NCI-H187 treated with DMSO at 0.1 percent for 48 hours (cell line): Measurements from ENCODE around the gene QSER1.

Experiments
- DNase-seq: peaks from one replicate; lab custom pipeline; 2025; lab: John Stamatoyannopoulos, UW

QSER1 gene

DNA sequence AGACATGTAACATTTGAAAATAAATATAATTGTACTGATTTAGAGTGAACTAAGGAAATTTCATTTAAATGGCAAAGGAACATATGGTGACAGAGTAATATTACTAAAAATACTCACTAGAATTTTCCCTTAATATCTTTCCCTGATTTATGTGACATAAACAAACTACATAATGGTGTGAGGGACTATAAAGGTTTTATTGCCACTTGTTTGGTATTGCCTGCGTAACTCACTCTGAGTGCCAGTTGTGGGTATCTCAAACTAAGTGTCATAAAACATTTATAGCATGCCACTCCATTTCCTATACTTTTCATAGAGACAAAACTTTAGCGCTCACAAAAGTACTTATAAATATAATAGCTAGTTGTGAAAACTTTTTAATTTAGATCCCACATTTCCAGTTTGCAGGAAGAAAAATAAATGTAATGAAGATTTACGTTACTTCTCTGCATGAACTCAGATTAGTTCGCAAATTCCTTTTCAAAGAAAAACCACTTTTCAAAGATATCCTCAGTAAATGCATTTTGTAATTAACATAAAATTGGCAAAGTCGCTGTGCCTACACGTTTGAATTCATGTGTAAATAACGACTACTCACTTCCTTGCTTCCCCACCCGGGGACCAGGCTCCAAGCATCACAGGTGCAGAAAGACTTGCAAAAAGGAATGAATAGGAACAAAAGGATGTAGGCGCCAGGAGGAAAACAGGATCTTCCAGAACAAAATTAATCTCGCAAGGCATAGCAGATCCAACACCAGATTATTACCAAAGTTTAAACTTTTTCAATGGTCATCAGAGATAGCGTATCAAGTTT, 1.6 kb upstream of the QSER1 start:
- no peak for DNase-seq

DNA sequence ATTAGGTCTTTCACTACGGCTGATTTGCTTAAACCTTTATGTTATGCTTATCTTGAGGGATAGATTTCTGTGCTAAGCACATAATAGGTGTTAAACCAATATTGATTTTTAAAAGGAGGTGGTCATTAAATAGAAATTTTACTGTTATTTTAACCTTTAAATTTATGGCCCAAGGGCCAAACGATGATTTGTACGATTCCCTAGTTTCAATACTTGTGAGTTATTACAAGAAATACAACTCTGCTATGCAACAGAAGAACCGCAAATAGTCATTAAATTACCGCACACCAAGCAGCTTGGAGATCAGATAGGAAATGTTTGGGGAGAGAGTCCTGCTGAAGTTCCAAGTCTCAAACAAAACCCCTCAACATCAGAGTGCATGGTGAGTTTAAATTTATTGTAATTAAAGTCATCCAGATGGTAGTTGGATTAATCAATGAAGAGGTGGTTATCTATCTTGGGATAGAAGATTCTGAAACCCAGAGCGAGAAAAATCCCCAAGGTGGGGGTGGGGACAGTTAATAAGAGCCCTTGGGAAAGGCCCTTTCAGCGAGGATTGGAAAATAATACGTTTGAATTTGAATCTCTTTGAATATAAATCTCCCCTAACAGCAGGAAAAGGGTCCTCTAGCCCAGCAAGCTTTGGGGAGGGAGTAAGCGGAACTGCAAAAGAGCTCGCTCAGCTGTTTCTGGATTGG, 805 bp upstream of the QSER1 start:
- DNase-seq: no peak

DNA sequence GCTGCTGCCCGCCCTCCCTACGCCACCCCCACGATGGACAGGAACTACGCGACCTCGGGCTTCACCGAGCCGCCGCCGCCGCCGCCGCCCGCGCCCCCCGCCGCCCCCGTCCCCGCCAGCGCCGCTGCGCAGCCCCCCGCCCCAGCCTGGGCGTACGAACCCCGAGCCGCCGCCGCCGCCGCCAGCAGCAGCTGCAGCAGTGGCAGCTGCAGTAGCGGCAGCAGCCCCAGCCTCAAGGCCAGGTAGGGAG, 407 bp downstream of the QSER1 start:
- no peak for DNase-seq

DNA sequence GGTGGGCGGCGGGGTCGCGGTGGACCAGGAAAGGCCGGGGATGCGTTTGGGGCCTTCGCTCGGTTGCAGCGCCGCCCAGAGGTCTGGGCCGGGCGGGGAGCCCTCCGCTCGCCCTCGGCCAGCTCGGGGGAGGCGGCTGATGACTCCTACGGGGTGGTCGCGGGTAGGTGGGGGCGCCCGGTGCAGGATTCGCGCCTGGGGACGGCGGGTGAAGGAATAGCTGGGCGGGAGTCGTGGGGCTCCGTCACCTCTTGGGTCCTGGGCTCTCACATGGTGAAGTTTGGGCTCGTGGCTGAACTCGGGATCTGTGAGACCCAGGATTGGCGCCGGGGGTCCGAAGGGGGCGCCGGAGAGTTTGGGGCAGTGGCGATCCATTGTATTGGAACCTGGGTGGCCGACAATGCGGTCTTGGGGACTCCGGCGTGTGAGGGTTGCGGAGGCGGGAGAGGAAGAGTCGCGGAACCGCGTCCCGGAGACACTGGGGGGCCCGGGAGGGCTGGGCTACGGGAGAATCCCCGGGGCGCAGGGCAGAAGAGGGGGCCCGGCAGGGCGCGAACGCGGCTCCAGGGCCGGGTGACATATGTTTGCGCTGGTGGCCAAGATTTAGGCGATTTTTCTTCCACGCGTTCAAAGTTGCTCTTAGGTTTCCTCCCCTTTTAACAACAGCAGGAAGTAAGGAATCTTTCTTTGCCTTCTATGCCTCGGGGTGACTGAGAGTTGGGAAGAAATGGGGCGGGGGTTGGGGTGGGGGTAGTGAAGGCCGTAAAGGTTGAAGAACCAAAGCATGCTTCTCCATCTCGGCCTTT, 935 bp downstream of the QSER1 start:
- DNase-seq: no peak

DNA sequence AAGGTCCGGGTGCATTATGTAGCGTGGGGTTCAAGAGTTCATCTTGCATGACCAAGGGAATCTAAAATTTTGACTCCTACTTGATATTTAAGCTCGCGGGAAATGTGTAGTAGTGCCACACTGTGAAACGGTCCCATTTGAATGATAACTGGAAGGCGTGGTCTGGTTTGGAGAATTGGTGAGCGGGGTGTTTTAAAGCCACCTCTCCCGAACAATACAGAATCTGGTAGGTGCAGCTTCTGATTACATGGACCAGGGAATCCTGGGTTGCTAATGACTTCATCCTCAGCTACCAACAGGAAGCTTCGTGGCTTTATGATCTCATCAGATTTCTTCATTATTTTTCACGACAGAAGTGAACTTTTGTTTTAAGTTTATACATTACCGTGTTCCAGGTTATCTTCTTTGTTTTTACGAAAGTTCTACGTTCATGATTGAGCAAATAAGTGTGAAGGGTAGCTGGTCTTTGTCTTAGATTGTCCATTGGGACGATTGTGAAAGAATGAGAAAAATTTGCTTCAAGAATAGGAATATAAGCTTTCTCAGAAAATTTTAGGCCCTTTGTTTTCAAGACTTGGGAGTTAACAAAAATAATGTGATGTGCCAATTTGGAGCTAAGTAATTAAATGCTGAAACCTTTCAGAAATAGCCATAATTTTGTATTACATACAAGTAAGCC, 1.7 kb downstream of the QSER1 start:
- DNase-seq: no peak

DNA sequence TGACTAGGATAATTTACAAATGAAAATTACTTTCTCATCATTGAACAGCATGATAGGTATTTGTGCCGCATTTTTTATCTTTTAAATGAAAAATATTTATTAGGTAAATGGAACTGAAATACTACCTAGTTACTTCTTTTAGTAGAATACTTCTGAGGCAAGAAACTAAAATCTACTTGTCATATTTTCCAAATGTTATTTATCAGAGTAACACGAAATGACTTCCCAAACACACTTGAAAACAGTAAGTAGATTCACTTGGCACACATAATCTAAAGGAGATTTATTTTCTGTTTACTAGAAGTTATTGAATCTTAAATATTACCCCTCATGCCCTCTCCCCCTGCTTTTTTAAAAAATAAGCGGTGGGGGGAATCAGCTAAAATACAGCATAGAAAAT, 2.3 kb downstream of the QSER1 start:
- DNase-seq: no peak

DNA sequence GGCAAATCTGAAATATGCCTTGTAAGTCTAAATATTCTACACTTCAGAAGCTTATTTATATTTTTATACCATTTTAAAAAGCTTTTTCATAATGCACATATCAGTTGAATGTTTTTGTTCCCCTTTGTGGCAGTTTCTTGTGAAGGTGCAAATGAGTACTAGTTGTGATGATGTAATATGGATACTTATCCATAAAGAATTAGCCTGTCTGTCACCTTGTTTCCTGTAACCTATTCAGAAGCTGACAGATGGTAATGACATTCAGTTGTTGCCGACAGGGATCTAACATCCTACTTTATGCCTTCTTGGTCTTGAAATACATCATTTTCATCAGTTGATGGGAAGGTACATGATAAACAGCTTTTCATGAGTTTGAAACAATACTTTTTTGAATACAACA, 2.9 kb downstream of the QSER1 start:
- DNase-seq: no peak

DNA sequence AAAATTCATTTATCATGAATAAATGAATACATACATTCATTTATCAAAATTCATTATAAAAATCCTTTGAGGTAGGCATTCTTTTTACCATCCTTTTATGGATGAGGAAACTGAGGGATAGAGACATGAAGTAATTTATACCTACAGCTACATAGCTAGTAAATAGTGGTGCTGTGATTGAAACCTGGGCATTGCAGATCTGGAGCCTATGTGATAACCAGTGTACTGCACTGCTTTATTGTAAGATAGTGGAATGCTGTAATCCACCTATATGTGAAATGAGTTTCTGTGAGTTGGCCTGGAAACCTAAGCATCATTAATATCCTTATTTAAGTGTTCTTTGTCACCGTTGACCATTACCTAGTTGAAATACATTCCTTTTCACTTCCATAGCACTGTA, 4.5 kb downstream of the QSER1 start:
- DNase-seq: no peak

DNA sequence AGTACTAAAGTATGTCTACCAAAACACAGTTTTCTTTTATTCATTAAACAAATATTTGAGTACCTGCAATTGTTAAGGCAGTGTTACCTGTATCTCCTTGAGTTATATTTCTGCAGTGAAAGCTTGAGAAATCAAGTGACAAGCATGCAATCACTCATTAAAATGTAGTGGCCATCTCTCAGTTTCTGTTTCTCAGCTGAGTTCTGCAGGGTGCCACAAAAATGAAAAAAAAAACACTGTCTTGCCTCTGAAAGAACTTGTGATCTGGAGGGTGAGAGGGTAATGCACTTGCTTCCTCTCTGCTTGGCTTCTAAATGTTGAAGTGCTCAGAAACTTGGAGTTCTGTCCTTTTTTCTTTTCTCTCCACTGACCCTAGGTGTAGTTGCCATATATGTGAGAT, 6.8 kb downstream of the QSER1 start:
- no peak for DNase-seq

DNA sequence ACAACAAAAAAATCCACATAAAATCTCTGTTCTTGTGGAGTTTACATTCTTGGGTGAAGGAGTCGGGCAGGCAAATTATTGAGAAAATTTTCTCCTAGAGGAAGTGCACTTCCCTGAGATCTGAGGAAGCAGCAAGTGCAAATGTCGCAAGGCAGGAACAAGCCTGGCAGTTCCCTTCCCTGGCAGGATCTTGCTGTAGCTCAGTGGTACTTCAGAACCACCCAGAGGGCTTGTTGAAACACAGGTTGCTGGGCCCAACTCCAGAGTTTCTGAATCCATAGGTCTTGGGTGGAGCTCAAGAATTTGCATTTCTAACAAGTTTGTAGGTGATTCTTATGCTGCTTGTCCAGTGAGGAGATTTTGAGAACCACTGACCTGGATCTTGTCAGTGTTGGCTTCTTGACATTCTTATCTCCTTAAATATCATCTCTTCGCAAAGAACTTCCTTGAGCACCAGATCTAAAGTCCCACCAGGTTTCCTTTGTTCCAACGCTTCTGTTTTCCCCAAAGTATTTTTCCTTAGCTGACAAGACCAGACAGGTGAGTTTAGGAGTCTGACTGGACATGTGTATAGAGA, 9.6 kb downstream of the QSER1 start:
- no peak for DNase-seq

DNA sequence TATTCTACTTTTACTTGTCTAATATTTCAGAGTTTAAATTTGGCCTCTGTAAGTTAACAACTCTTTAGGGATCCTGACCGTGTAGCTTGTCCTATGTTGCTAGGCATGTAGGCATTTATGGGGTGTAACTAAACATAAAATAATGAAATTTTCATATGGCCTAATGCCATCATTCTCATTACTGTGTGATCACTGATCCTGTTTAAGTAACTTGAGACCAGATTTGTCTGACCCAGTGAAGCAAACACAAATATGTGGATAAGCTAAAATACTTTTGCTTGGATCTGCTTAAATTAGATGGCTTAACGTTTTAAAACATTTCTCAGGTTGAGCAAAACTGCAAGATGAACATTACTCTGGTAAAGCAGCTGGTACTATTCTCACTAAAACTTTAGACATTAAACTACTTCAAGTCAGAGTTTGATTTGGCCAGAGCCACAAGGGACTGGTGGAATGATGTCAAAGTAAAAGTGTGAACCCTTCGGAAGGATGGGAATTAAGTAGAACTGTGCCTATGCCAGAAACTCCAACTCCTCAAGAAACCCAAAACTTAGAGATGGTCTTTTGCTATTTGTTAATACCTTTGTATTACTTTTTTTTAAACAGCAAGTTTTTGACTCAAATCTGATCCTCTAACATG, 12.5 kb downstream of the QSER1 start:
- no peak for DNase-seq

DNA sequence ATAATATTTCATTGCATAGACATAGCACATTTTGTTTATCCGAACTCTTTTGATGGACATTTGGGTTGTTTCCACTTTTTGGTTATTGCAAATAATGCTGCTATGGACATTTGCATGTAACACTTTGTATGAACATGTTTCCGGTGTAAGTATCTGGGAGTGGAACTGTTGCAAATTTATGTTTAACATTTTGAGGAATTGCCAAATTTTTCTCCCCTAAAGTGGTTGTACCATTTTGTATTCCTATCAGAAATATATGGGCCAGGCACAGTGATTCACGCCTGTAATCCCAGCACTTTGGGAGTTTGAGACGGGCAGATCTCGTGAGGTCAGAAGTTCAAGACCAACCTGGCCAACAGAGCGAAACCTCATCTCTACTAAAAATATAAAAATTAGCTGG, 16.0 kb downstream of the QSER1 start:
- no peak for DNase-seq

DNA sequence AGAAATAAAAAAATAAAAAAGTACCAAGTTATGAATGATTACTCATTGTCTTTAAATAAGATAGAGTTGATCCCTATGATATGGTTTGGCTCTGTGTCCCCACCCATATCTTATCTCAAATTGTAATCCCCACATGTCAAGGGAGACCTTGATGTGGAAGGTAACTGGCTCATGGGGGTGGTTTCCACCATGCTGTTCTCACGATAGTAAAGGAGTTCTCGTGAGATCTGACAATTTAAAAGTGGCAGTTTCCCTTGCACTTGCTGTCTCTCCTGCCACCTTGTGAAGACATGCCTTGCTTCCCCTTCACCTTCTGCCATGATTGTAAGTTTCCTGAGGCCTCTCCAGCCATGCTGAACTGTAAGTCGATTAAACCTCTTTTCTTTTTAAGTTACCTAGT, 18.8 kb downstream of the QSER1 start:
- no peak for DNase-seq

DNA sequence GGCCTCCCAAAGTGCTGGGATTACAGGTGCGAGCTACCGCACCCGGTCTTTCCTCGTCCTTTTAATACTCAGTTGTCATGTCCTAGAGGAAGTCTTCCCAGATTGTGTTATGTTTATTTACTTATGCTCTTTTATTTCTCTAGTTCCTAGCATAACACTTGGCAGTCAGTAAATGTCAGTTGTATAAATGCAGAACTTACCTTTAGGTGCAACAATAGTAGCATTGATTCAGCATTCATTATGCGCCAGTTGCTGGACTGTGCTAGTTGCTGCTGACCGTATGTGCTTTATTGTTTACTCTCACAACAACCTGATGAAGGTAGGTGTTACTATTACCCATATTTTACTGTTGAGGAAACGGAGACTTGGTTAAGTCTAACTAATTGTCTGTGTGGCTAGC, 20.8 kb downstream of the QSER1 start:
- DNase-seq: no peak

DNA sequence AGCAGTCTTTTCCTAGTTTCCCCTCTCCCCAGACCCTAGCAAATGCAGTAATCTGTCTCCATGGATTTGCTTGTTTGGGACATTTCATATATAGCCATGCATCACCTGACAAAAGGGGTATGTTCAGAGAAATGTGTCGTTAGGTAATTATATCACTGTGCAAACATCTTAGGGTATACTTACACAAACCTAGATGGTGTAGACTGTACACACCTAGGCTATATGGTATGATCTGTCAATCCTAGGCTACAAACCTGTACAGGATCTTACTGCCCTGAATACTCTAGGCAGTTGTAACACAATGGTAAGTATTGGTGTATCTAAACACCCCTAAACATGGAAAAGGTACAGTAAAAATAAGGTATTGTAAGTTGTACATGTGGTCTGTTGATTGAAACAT, 23.8 kb downstream of the QSER1 start:
- no peak for DNase-seq

DNA sequence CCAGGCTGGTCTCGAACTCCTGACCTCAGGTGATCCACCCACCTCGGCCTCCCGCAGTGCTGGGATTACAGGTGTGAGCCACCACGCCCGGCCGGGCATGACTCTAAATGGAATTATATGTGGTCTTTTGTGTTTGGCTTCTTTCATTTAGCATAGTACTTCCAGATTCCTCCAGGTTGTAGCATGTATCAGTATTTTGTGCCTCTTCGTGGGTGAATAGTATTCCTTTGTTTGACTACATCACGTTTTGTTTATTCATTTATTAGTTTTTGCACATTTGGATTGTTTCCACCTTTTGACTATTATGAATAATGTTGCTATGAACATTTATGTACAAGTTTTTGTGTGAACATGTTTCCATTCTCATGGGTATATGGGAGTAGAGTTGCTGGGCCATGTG, 24.4 kb downstream of the QSER1 start:
- DNase-seq: no peak

DNA sequence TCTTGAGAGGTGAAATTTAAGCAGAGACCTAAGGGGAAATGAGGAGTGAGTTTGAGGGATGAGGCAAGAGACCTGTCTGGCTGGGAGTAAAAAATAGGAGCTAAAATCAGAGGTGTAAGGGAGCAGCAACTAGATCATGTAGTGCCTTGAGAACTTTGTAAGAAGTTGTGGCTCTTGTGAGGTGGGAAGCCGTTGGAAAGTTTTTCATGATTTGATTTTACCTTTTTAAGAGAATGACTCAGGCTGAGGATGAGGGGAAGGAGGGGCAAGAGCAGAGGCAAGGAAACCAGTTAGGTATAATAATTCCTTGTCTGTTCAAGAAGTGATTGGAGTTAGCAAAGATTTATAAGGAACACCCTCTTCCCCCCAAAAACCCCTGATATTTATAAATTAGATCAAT, 25.8 kb downstream of the QSER1 start:
- no peak for DNase-seq

DNA sequence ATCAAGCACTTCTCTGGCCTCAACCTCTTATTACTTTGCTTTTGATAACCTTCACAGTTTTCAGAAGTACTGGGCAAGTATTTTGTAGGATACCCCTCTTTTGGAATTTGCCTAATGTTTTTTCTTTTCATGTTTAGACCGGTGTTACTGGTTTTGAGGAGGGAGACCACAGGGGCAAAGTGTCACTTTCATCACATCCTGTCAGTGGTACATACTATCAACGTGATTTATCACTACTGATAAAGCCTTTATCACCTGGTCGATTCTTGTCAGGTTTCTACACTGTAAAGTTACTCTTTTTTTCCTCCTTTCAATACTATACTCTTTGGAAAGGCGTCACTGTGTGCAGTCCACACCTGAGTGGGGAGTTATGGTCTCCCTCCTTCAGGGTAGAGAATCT, 26.7 kb downstream of the QSER1 start:
- DNase-seq: no peak

DNA sequence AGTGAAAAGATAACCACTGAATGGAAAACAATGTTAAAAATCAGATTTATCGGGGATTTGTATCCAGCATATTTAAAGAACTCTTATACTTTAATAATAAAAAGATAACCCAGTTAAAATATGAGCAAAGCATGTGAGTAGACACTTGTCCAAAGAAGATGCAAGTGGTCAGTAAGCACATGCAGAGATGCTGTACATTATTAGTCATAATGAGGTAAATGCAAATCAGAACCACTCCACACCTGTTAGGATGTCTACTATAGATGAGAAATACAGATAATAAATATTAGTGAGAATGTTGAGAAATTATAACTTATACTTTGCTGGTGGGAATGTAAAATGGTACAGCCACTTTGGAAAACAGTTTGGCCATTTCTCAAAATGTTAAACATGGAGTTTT, 28.0 kb downstream of the QSER1 start:
- DNase-seq: no peak

DNA sequence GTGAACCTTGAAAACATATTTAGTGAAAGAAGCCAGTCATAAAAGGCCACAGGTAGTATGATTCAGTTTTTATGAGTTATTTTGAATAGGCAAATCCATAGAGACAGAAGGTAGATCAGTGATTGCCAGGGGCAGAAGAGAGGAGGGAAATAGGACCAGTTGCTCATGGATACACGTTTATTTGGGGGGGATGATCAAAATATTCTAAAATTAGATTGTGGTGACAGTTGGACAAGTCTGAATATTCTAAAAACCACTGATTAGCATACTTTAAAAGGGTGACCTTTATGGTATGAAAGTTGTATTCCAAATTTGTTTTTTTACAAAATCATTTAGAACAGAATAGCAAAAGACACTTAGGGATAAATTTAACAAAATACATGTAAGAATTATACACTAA, 28.6 kb downstream of the QSER1 start:
- DNase-seq: no peak

DNA sequence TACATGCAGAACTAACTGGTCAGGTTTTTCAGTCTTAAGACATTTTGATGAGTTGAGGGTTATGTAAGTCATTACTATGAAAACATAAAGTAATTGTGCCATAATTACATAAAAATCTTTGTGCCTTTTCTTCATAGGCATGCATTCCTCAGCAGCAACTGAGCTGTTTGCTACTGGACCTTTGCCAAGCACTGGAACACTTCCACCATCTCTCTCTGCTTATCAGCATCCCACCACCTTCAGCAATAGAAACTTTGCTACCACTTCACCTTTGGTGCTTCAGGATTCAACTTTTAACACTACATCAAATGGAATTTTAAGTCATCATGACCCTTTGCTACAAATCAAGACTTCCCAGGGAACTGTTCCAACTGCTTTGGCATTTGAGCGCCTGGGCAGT, 39.0 kb downstream of the QSER1 start:
- DNase-seq: no peak

DNA sequence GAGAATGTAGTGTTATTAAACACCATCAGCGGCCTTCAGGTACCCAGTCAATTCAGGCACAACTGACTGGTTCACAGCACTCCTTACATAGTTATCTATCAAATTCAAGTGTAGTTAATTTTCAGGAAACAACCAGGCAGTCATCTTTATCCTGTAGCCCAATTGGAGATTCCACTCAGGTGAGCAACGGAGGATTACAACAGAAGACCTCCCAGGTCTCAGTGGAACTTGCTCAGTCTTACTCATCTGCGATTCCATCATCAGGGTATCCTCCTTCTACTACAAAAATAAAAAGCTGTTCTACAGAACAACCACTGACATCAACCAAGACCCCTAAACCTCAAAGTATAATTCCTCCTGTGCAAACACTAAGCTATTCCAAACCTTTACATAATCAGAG, 39.6 kb downstream of the QSER1 start:
- no peak for DNase-seq
